CMK (cell line): ENCODE measurements around the gene NAMPT.
"Not testable (repeated sequence)": the region's sequence is repeated elsewhere in the genome, so short reads cannot be mapped to it uniquely, and the experiment has no call there.

ENCODE experiments used
- DNase-seq: peaks from one replicate; pipeline ENCODE4 v3.0.0-alpha.2; 2010; ENCODE audit warnings: low read depth

NAMPT gene

DNA sequence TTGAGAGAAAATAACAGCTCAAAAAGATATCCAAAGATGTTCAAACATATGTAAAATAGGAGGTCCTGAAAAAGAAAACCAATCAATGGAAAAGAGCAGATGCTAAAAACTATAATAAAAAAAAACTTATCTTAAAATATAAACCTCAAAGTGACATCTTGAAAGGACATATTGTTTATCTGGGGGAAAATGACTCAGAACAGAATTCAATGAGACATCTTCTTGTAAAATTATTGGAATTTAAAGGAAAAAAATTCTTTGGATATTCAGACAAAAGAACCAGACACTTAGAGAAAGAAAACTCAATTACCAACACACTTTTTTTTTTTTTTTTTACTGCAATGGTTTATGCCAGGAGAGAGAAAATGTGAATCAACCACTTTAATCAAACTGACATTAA, 58.9 kb downstream of the NAMPT start:
- DNase-seq, result no peak

GRCh38 chr7:106224797-106225196, 60.0 kb downstream of the NAMPT start:
- DNase-seq, result no peak

DNA sequence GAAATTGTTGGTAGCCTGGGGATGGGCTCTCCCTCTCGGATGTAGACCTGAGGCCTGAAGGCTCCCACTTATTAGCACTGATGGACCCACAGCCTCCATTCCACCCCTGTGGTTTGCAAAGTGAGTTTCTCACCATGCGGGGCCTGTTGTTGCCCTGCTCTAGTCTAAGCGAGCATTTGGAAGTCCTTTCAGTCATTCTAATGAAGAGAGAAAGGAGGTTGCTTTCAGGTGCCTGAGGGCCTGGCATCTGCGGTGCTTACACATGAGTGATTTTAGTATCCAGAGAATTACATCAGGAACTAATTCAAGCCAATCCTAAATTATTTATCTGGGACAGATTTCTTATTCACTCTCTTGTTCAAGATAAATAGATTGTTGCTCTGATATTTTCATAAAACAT, 61.6 kb downstream of the NAMPT start:
- DNase-seq, result no peak

GRCh38 chr7:106222545-106222944, 62.2 kb downstream of the NAMPT start:
- no peak for DNase-seq

- no peak for DNase-seq
These were observed 64.5 kb downstream of the NAMPT start for GRCh38 chr7:106220307-106220706.

GRCh38 chr7:106219170-106219569, 65.6 kb downstream of the NAMPT start:
- DNase-seq, result no peak

GRCh38 chr7:106218546-106218945, 66.2 kb downstream of the NAMPT start:
- no peak for DNase-seq

DNA sequence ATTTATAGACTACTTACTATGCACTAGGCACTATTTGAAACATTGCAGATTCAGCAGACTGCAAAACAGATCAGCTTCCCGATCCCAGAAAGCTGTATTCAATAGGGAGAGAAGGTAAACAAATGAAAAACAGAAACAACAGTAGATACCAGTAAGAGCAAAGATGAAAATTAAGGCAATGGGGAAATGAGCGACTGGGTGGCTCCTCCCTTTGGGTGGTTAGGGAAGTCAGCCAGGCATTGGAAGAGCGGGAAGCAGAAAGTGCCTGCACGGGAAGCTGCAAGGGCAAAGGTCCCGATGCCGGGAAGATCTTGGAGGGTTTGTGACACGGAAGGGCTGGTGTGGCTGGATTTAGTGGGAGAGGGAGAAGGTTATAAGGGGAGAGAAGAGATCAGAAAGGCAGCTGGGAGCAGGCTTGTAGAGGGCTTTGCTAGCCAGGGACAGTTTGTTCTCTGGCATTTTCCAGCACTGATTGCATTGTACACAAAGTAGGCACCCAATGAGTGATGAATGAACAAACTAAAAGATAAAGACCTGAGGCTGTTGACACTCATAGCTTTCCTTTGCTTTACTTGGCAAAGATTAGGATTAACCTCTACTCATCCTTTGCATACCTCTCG, 67.8 kb downstream of the NAMPT start:
- no peak for DNase-seq

DNA sequence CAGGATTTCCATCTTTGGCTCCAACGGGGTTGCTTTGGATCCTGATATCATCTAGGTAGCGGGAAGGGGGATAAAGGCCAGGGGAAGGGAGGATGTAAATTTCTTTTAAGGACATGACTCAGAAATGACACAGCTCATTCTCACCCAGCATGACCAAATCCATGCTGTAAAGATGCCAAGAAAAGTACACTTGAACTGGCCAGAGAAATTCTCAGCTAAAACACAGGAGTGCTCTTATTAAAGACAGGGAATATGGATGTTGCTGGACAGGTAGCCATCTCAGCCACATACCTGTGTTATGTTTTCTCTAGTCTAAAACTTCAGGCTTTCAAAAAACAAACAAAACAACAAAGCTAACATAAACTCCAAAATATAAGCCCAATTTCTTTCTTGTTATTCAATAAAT, 68.3 kb downstream of the NAMPT start:
- no peak for DNase-seq

GRCh38 chr7:106215868-106216516, 68.8 kb downstream of the NAMPT start:
- no peak for DNase-seq

- not testable (repeated sequence) for DNase-seq
These were observed 75.8 kb downstream of the NAMPT start for GRCh38 chr7:106208944-106209343.

GRCh38 chr7:106206826-106207541, 77.8 kb downstream of the NAMPT start:
- no peak for DNase-seq

DNA sequence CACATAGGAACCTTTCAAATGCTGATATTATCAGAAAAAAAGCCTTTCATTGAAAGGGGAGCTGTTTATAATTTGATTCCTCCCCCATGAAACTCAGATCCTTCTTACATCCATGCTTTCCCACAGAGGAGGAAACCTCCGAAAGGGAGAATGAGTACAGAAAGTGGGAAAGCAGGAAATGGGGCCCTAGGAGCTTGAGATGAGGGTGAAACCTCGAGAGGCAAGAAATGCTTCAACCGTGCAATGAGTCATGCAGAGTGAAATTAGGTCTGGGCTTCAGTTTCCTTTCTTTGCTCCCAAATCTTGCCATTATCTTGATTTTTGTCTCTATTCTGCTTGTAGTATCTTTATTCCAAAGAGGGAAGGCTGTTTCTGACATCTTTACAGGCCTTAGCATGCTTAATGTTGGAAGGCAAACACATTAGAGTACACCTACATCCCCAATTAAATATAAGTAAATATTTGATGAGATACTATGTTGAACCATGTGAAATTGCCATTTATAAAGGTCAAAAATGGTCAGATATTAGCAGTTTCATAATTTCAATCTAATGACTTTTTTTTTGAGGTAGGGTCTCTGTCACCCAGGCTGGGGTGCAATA, 79.1 kb downstream of the NAMPT start:
- no peak for DNase-seq

- no peak for DNase-seq
These were observed 81.3 kb downstream of the NAMPT start for GRCh38 chr7:106203473-106203872.

GRCh38 chr7:106201164-106201563, 83.6 kb downstream of the NAMPT start:
- no peak for DNase-seq

DNA sequence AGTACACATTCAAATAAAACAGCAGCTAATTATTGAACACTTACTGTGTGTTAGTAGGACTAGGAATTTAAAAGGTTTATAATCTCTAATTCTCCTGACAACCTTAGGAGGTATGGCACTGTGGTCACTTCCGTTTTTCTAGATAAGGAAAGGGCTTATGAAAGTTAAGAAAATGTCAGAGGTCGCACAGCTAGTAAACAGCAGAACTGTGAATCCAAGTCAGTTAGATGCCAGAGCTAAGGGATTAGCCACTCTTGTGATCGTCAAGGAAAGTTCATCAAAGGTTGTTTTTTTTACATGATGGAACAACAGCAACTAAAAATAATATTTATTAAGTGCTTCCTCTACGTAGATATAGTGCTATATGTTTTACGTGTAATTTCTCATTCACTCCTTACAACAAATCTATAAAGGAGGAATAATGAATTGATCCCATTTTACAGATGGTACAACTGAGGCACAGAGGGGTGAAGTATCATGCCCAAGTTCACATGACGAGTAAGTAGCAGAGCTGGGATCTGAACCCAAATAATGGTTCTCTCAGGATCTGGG, 84.9 kb downstream of the NAMPT start:
- no peak for DNase-seq

GRCh38 chr7:106199024-106199423, 85.8 kb downstream of the NAMPT start:
- no peak for DNase-seq
